H1 (cell line): ENCODE measurements around the gene MREG. TPM values are rescaled to one million over a fixed set of nuclear protein-coding genes. Genes with fewer than 3 reads are reported as not detected.
"Not testable (repeated sequence)": the region's sequence is repeated elsewhere in the genome, so short reads cannot be mapped to it uniquely, and the experiment has no call there.

ENCODE experiments used
- CTCF ChIA-PET: fragments of 300-600 bp; sonication (Branson Sonifier 250); formaldehyde crosslinking; loops from one replicate; lab custom pipeline; 2021; ENCODE audit not compliant: partially characterized antibody; lab: Charles Lee
- POLR2A ChIA-PET: fragments of 300-600 bp; sonication (Branson Sonifier 250); formaldehyde crosslinking; loops from one replicate; lab custom pipeline; 2021; ENCODE audit warnings: inconsistent platforms; ENCODE audit not compliant: partially characterized antibody; lab: Charles Lee
- DNase-seq, 2 experiments: peaks; one replicate each; pipeline versions ENCODE4 v3.0.0 to v3.0.0-alpha.2; 2010 to 2022; ENCODE audit warnings: low spot score in 2 of 2, low read depth in 1 of 2, mixed read lengths in 1 of 2
- FAIRE-seq: peaks from 2 replicates; lab custom pipeline; 2011; peaks lifted over from hg19 to GRCh38; lab: Jason Lieb, UNC
- H2AFZ ChIP-seq: 2 replicates; pipeline ENCODE4 v1.8.1; 2012; ENCODE audit warnings: low read length, inconsistent platforms
- H2AK5ac ChIP-seq: 2 replicates; pipeline ENCODE4 v1.6.1; 2013; ENCODE audit warnings: low read depth, low read length
- H2BK120ac ChIP-seq: replicated peaks from 2 replicates; pipeline ENCODE3; 2013; ENCODE audit warnings: low read depth, low read length, inconsistent platforms
- H2BK12ac ChIP-seq: 2 replicates; pipeline ENCODE4 v1.6.1; 2013; ENCODE audit warnings: low read depth, low read length
- H2BK15ac ChIP-seq: 2 replicates; pipeline ENCODE4 v1.6.1; 2013; ENCODE audit warnings: low read length
- H2BK20ac ChIP-seq: 2 replicates; pipeline ENCODE4 v1.6.1; 2013; ENCODE audit warnings: low read length
- H2BK5ac ChIP-seq: 2 replicates; pipeline ENCODE4 v1.6.1; 2013; ENCODE audit warnings: low read depth, low read length
- H3K14ac ChIP-seq: 2 replicates; pipeline ENCODE4 v1.6.1; 2013; ENCODE audit warnings: inconsistent platforms; ENCODE audit not compliant: insufficient read length
- H3K18ac ChIP-seq: 2 replicates; pipeline ENCODE4 v1.6.1; 2013; ENCODE audit warnings: low read length; ENCODE audit errors: extremely low read depth
- H3K23ac ChIP-seq: 2 replicates; pipeline ENCODE4 v1.6.1; 2013; ENCODE audit warnings: inconsistent platforms; ENCODE audit not compliant: insufficient read length
- H3K23me2 ChIP-seq: 2 replicates; pipeline ENCODE4 v1.6.1; 2013; ENCODE audit warnings: low read depth, low read length
- H3K27ac ChIP-seq: 2 replicates; pipeline ENCODE4 v1.6.1; 2011; ENCODE audit warnings: low read depth, low read length, inconsistent platforms
- H3K27me3 ChIP-seq, 4 experiments: replicated peaks in 1 of 4; 1 replicate in 1 of 4; 2 replicates in 3 of 4; pipeline versions ENCODE4 v1.6.1 to v1.8.1; 2011 to 2013; ENCODE audit warnings: low read length in 3 of 4, mild to moderate bottlenecking in 3 of 4, inconsistent platforms in 2 of 4, mixed read lengths in 2 of 4, moderate library complexity in 1 of 4; ENCODE audit not compliant: control insufficient read depth in 3 of 4, insufficient read depth in 3 of 4; ENCODE audit errors: extremely low read depth in 1 of 4
- H3K36me3 ChIP-seq, 4 experiments: 2 replicates each; pipeline versions ENCODE4 v1.6.1 to v1.8.1; 2011 to 2013; ENCODE audit warnings: mild to moderate bottlenecking in 4 of 4, low read length in 3 of 4, moderate library complexity in 2 of 4, control low read depth in 1 of 4, inconsistent platforms in 1 of 4; ENCODE audit not compliant: insufficient read depth in 4 of 4, control insufficient read depth in 2 of 4
- H3K4ac ChIP-seq: replicated peaks from 2 replicates; pipeline ENCODE3; 2013; ENCODE audit warnings: low read length, low read depth, mixed read lengths, inconsistent platforms; ENCODE audit not compliant: insufficient read length
- H3K4me1 ChIP-seq, 4 experiments: replicated peaks in 1 of 4; 1 replicate in 1 of 4; 2 replicates in 3 of 4; pipeline versions ENCODE4 v1.6.1 to v1.8.1; 2011 to 2013; ENCODE audit warnings: low read length in 3 of 4, inconsistent platforms in 2 of 4, mixed read lengths in 1 of 4; ENCODE audit not compliant: insufficient read depth in 4 of 4, control insufficient read depth in 3 of 4
- H3K4me2 ChIP-seq, 2 experiments: 2 replicates each; pipeline versions ENCODE4 v1.6.1 to v1.8.1; 2011 to 2013; ENCODE audit warnings: low read depth in 2 of 2, low read length in 2 of 2, control low read depth in 1 of 2, inconsistent platforms in 1 of 2, mild to moderate bottlenecking in 1 of 2; ENCODE audit not compliant: insufficient read depth in 1 of 2
- H3K4me3 ChIP-seq, 4 experiments: fragments of 200-600, 300-600 bp in 1 of 4; sonication (generic), shearing (Covaris generic), sonication (Bioruptor Twin) in 1 of 4; 2 replicates each; pipeline versions ENCODE4 v1.5.1 to v1.8.1; 2011 to 2016; ENCODE audit warnings: low read length in 4 of 4, low read depth in 3 of 4, control low read depth in 2 of 4, inconsistent platforms in 2 of 4, mild to moderate bottlenecking in 2 of 4, mixed read lengths in 1 of 4, moderate library complexity in 1 of 4; ENCODE audit not compliant: insufficient read depth in 2 of 4; ENCODE audit errors: extremely low read depth in 1 of 4
- H3K56ac ChIP-seq: replicated peaks from 2 replicates; pipeline ENCODE3; 2013; ENCODE audit warnings: low read depth, mild to moderate bottlenecking, mixed read lengths, low read length, inconsistent platforms; ENCODE audit not compliant: insufficient read length
- H3K79me1 ChIP-seq: 2 replicates; pipeline ENCODE4 v1.6.1; 2013; ENCODE audit warnings: low read depth, low read length, control low read depth
- H3K79me2 ChIP-seq, 2 experiments: 2 replicates each; pipeline versions ENCODE4 v1.6.1 to v1.8.1; 2012 to 2013; ENCODE audit warnings: low read length in 2 of 2, mild to moderate bottlenecking in 2 of 2, inconsistent platforms in 1 of 2; ENCODE audit not compliant: insufficient read depth in 2 of 2, control insufficient read depth in 1 of 2
- H3K9ac ChIP-seq, 4 experiments: replicated peaks in 1 of 4; 1 replicate in 1 of 4; 2 replicates in 3 of 4; pipeline versions ENCODE4 v1.6.1 to v1.8.1; 2011 to 2013; ENCODE audit warnings: low read depth in 3 of 4, low read length in 3 of 4, control low read depth in 2 of 4, mild to moderate bottlenecking in 2 of 4, moderate library complexity in 2 of 4, inconsistent platforms in 1 of 4; ENCODE audit errors: extremely low read depth in 1 of 4
- H3K9me3 ChIP-seq, 2 experiments: 2 replicates each; pipeline versions ENCODE4 v1.6.1 to v1.8.1; 2012 to 2013; ENCODE audit warnings: mild to moderate bottlenecking in 2 of 2, moderate library complexity in 2 of 2, control low read depth in 1 of 2, inconsistent platforms in 1 of 2, low read depth in 1 of 2, low read length in 1 of 2, mixed read lengths in 1 of 2; ENCODE audit not compliant: insufficient read depth in 2 of 2
- H4K20me1 ChIP-seq, 2 experiments: replicated peaks in 1 of 2; 2 replicates each; pipeline versions ENCODE3 to v1.8.1; 2011 to 2013; ENCODE audit warnings: inconsistent platforms in 2 of 2, low read length in 2 of 2, mild to moderate bottlenecking in 1 of 2; ENCODE audit not compliant: insufficient read depth in 2 of 2, control insufficient read depth in 1 of 2
- H4K5ac ChIP-seq: 2 replicates; pipeline ENCODE4 v1.6.1; 2013; ENCODE audit warnings: low read length, low read depth, mixed read lengths, inconsistent platforms; ENCODE audit not compliant: insufficient read length
- H4K8ac ChIP-seq: 2 replicates; pipeline ENCODE4 v1.8.0; 2013; ENCODE audit warnings: mild to moderate bottlenecking, moderate library complexity, low read length, inconsistent platforms; ENCODE audit not compliant: insufficient read depth; ENCODE audit errors: extremely low read depth
- H4K91ac ChIP-seq: replicated peaks from 2 replicates; pipeline ENCODE3; 2013; ENCODE audit warnings: low read length, mixed read lengths, inconsistent platforms; ENCODE audit not compliant: insufficient read length
- WGBS, 2 experiments: shearing (Covaris generic) in 1 of 2; methylation state at CpG; one replicate each; pipeline versions ENCODE4 v1.1.6 to v1.1.7; 2013 to 2015; ENCODE audit warnings: low lambda C conversion rate in 2 of 2, mixed read lengths in 2 of 2, inconsistent platforms in 1 of 2, low coverage in 1 of 2, missing lambda C conversion rate in 1 of 2; ENCODE audit not compliant: insufficient replicate concordance in 2 of 2, insufficient coverage in 1 of 2, insufficient read length in 1 of 2; ENCODE audit errors: extremely low coverage in 1 of 2, missing lambda C conversion rate in 1 of 2; 5-methylcytosine and 5-hydroxymethylcytosine counted together
- polyA plus RNA-seq, 7 experiments: library from polyadenylated mRNA; depleted of rRNA in 3 of 7; stranded (reverse) in 5 of 7; unstranded in 2 of 7; fragments of >200 nt in 5 of 7; fragments of 200-250 nt in 2 of 7; gene quantifications; 1 replicate in 5 of 7; 2 replicates in 1 of 7; 4 replicates in 1 of 7; pipeline versions ENCODE4 v1.2.1 to v1.2.3, GENCODE V29; 2011 to 2013; ENCODE audit warnings: missing spikeins in 2 of 7, mixed read lengths in 2 of 7
- total RNA-seq: library from RNA; stranded (reverse); fragmentation: NEBNext Ultra II Directional; extraction: Animal tissue kit (Norgen Biotek cat#: 25700); gene quantifications from 2 replicates; pipeline ENCODE4 v1.2.1, GENCODE V29; 2021

MREG gene
- total and polyA plus RNA-seq, 2 of the 8 experiments (the other 6 are each of a cell fraction or from before 2014, with no cell fraction given), result 7.5 to 31.9 TPM

- H3K36me3 ChIP-seq, H2BK15ac ChIP-seq, H3K9ac ChIP-seq, H4K91ac ChIP-seq, H2AK5ac ChIP-seq, H2BK20ac ChIP-seq, H3K4ac ChIP-seq, H2BK5ac ChIP-seq, H3K9me3 ChIP-seq, FAIRE-seq, H4K20me1 ChIP-seq, H3K23ac ChIP-seq, H3K27ac ChIP-seq, POLR2A ChIA-PET, H2BK120ac ChIP-seq, H3K56ac ChIP-seq, H2AFZ ChIP-seq, H4K8ac ChIP-seq, H2BK12ac ChIP-seq, H3K14ac ChIP-seq, DNase-seq, H3K79me1 ChIP-seq, H3K4me2 ChIP-seq, H3K27me3 ChIP-seq, H4K5ac ChIP-seq, H3K23me2 ChIP-seq, H3K4me3 ChIP-seq, H3K18ac ChIP-seq: not testable (repeated sequence)
- WGBS, 2 experiments, result 95% methylated on average over 4 of the region's 4 CpGs; no CpG with 5 or more reads in 1 of the 2 experiments
- Histone ChIP-seq H3K79me2 (peaks cover 0 to 69% of the 10 kb centered on the region in 2 experiments; a peak in 2 of 4 replicates), H3K4me1 (peaks cover 0 to 14% (median 7%) of the 10 kb centered on the region in 4 experiments; a peak in 3 of 7 replicates)
- CTCF ChIA-PET, result interaction anchor here (0.6 to 0.8 kb wide), 3 partner anchors 21 to 637 kb away, joined by 3 to 4 read pairs (median 3); no protein-coding TSS in a partner anchor
Measured at GRCh38 chr2:215970894-215971293, 42.5 kb downstream of the MREG start.
